Measurements from ENCODE around the gene AWAT1.
A peak's percentile ranks its signal among the peaks of the same experiment; 100 is the strongest.

AWAT1 gene

GRCh38 chrX:70234355-70234754 is at the start of gene AWAT1:
AWAT1 (plus strand) TSS chrX:70234655; CDS start chrX:70234696, 41 bp downstream.
- TF ChIP-seq EGR1 (IDR thresholded peaks at IDR 0.05): no peak
- no peak for TF ChIP-seq TAF1 (IDR thresholded peaks at IDR 0.05; ENCODE audit: low read depth)
- TF ChIP-seq FOXM1 (IDR thresholded peaks at IDR 0.05; ENCODE audit: borderline replicate concordance, low read depth): no peak
- TF ChIP-seq MAX (IDR thresholded peaks at IDR 0.05): no peak
- no peak for TF ChIP-seq TCF12 (IDR thresholded peaks at IDR 0.05; ENCODE audit: low read depth)
- no peak for TF ChIP-seq EP300 (IDR thresholded peaks at IDR 0.05; ENCODE audit: borderline replicate concordance)
- TF ChIP-seq NFIC (IDR thresholded peaks at IDR 0.05): no peak
- TF ChIP-seq USF1 (IDR thresholded peaks at IDR 0.05): no peak
- no peak for TF ChIP-seq REST (IDR thresholded peaks at IDR 0.05; ENCODE audit: low read depth)
- TF ChIP-seq CEBPB (IDR thresholded peaks at IDR 0.05): no peak
- no peak for TF ChIP-seq RAD21 (IDR thresholded peaks at IDR 0.05; ENCODE audit: low read depth)
- no peak for TF ChIP-seq ZBTB7A (IDR thresholded peaks at IDR 0.05; ENCODE audit: low read depth)
- no peak for TF ChIP-seq CREB1 (IDR thresholded peaks at IDR 0.05; ENCODE audit: low read depth)
- TF ChIP-seq TEAD4 (IDR thresholded peaks at IDR 0.05): no peak
- no peak for TF ChIP-seq YY1 (IDR thresholded peaks at IDR 0.05; ENCODE audit: low read depth)

- TF ChIP-seq ZBTB7A (IDR thresholded peaks at IDR 0.05; ENCODE audit: low read depth) (no peak), MAX (IDR thresholded peaks at IDR 0.05) (no peak), CEBPB (IDR thresholded peaks at IDR 0.05) (no peak), RAD21 (IDR thresholded peaks at IDR 0.05; ENCODE audit: low read depth) (no peak), TCF12 (IDR thresholded peaks at IDR 0.05; ENCODE audit: low read depth) (no peak), REST (IDR thresholded peaks at IDR 0.05; ENCODE audit: low read depth) (no peak), TEAD4 (IDR thresholded peaks at IDR 0.05) (no peak), EGR1 (IDR thresholded peaks at IDR 0.05) (no peak), FOXM1 (IDR thresholded peaks at IDR 0.05; ENCODE audit: borderline replicate concordance, low read depth) (no peak), YY1 (IDR thresholded peaks at IDR 0.05; ENCODE audit: low read depth) (no peak), EP300 (IDR thresholded peaks at IDR 0.05; ENCODE audit: borderline replicate concordance) (no peak), USF1 (IDR thresholded peaks at IDR 0.05) (no peak), CREB1 (IDR thresholded peaks at IDR 0.05; ENCODE audit: low read depth) (no peak), NFIC (IDR thresholded peaks at IDR 0.05) (no peak), TAF1 (IDR thresholded peaks at IDR 0.05; ENCODE audit: low read depth) (no peak)
Measured at GRCh38 chrX:70190225-70190624, 44.2 kb upstream of the AWAT1 start.

- TF ChIP-seq USF1 (IDR thresholded peaks at IDR 0.05) (no peak), MAX (IDR thresholded peaks at IDR 0.05) (no peak), NFIC (IDR thresholded peaks at IDR 0.05) (no peak), TEAD4 (IDR thresholded peaks at IDR 0.05) (no peak), CREB1 (IDR thresholded peaks at IDR 0.05; ENCODE audit: low read depth) (no peak), RAD21 (IDR thresholded peaks at IDR 0.05; ENCODE audit: low read depth) (peak; percentile 63)
Measured at GRCh38 chrX:70196961-70197720, 37.3 kb upstream of the AWAT1 start.

- TF ChIP-seq TAF1 (IDR thresholded peaks at IDR 0.05; ENCODE audit: low read depth) (no peak), TEAD4 (IDR thresholded peaks at IDR 0.05) (no peak)
Measured at GRCh38 chrX:70201732-70202131, 32.7 kb upstream of the AWAT1 start.

- no peak for TF ChIP-seq NFIC (IDR thresholded peaks at IDR 0.05)
- TF ChIP-seq YY1 (IDR thresholded peaks at IDR 0.05; ENCODE audit: low read depth): no peak
- no peak for TF ChIP-seq CREB1 (IDR thresholded peaks at IDR 0.05; ENCODE audit: low read depth)
- TF ChIP-seq REST (IDR thresholded peaks at IDR 0.05; ENCODE audit: low read depth): no peak
- TF ChIP-seq FOXM1 (IDR thresholded peaks at IDR 0.05; ENCODE audit: borderline replicate concordance, low read depth): no peak
- TF ChIP-seq TCF12 (IDR thresholded peaks at IDR 0.05; ENCODE audit: low read depth): no peak
- TF ChIP-seq TAF1 (IDR thresholded peaks at IDR 0.05; ENCODE audit: low read depth): no peak
- TF ChIP-seq RAD21 (IDR thresholded peaks at IDR 0.05; ENCODE audit: low read depth): no peak
- no peak for TF ChIP-seq MAX (IDR thresholded peaks at IDR 0.05)
- no peak for TF ChIP-seq ZBTB7A (IDR thresholded peaks at IDR 0.05; ENCODE audit: low read depth)
- TF ChIP-seq EGR1 (IDR thresholded peaks at IDR 0.05): no peak
- TF ChIP-seq EP300 (IDR thresholded peaks at IDR 0.05; ENCODE audit: borderline replicate concordance): no peak
- TF ChIP-seq TEAD4 (IDR thresholded peaks at IDR 0.05): no peak
- TF ChIP-seq USF1 (IDR thresholded peaks at IDR 0.05): no peak
- no peak for TF ChIP-seq CEBPB (IDR thresholded peaks at IDR 0.05)
Measured at GRCh38 chrX:70208479-70208878, 26.0 kb upstream of the AWAT1 start.
